ENCODE results near the gene GAL3ST2. TPM values are rescaled to one million over a fixed set of nuclear protein-coding genes. Genes with fewer than 3 reads are reported as not detected.

The GAL3ST2 gene
- total RNA-seq, 4 donors from 2014 or later, result 0.40 TPM; not detected in 3

- Histone ChIP-seq H3K36me3 (no peaks in the 10 kb centered on the region), H3K27me3 (peaks cover 3% of the 10 kb centered on the region), H3K9me3 (no peaks in the 10 kb centered on the region), H3K4me1 (peaks cover 0 to 9% (median 4%) of the 10 kb centered on the region in 3 donors), H3K27ac (no peak overlapping the region), H3K4me3 (no peak overlapping the region)
- ATAC-seq, result no peak
- TF ChIP-seq EP300 (IDR thresholded peaks at IDR 0.05) (no peak), POLR2AphosphoS5 (IDR thresholded peaks at IDR 0.05) (no peak), POLR2A (IDR thresholded peaks at IDR 0.05) (no peak), CTCF (IDR thresholded peaks at IDR 0.05) (no peak)
- 91% methylated on average over 6 of the region's 39 CpGs; no CpG with 5 or more reads in 1 of the 2 donors for WGBS, 2 donors (ENCODE audit: low coverage in 1 of 2)
These were observed 75.7 kb downstream of the GAL3ST2 start for GRCh38 chr2:241852116-241852980.

- Histone ChIP-seq H3K9me3 (no peaks in the 10 kb centered on the region), H3K4me1 (peaks cover 0 to 9% (median 4%) of the 10 kb centered on the region in 3 donors), H3K27me3 (peaks cover 3% of the 10 kb centered on the region), H3K36me3 (no peaks in the 10 kb centered on the region), H3K27ac (no peak overlapping the region), H3K4me3 (no peak overlapping the region)
- 67% methylated on average over 2 to 3 of the region's 10 CpGs for WGBS, 2 donors (ENCODE audit: low coverage in 1 of 2)
- no peak for ATAC-seq
- no peak for TF ChIP-seq EP300 (IDR thresholded peaks at IDR 0.05)
- TF ChIP-seq CTCF (IDR thresholded peaks at IDR 0.05), result no peak
- no peak for TF ChIP-seq POLR2A (IDR thresholded peaks at IDR 0.05)
- no peak for TF ChIP-seq POLR2AphosphoS5 (IDR thresholded peaks at IDR 0.05)
These were observed 76.5 kb downstream of the GAL3ST2 start for GRCh38 chr2:241852981-241853631.

Other genes with a start within 250 kb of the GAL3ST2 start
- gene BOK, start 218.1 kb upstream of the GAL3ST2 start, total RNA-seq, result 100 to 1,000 TPM in 1 of 4 donors, 10 to 100 TPM in 3; 46.0 to 128 (median 66.3) TPM
- 10 to 100 TPM; 36.0 to 68.4 (median 43.0) TPM for gene THAP4, start 139.7 kb upstream of the GAL3ST2 start, total RNA-seq
- 10 to 100 TPM; 44.2 to 72.1 (median 66.0) TPM for gene ATG4B, start 139.1 kb upstream of the GAL3ST2 start, total RNA-seq
- gene DTYMK, start 90.0 kb upstream of the GAL3ST2 start, total RNA-seq, result 10 to 100 TPM in 2 of 4 donors, 1 to 10 TPM in 2; 7.7 to 18.7 (median 11.0) TPM
- gene ING5, start 74.8 kb upstream of the GAL3ST2 start, total RNA-seq, result 10 to 100 TPM; 18.0 to 46.7 (median 35.5) TPM
- gene D2HGDH, start 42.2 kb upstream of the GAL3ST2 start, total RNA-seq, result 10 to 100 TPM; 12.5 to 21.8 (median 13.3) TPM
- 1 to 10 TPM in 1 of 4 donors, under 1 TPM in 1, not detected in 2; 0.47 to 2.0 TPM for gene NEU4, start 32.4 kb downstream of the GAL3ST2 start, total RNA-seq
- under 1 TPM in 2 of 4 donors, not detected in 2; 0.19 to 0.54 TPM for gene PDCD1, start 82.1 kb downstream of the GAL3ST2 start, total RNA-seq
- not detected for gene RTP5, start 92.9 kb downstream of the GAL3ST2 start, total RNA-seq

All from gastroesophageal sphincter (tissue), 4 donors.